GM19099 (cell line): ENCODE results near the gene PRTN3.

Experiments used
- POLR2A ChIP-seq: IDR thresholded peaks from 3 replicates; pipeline ENCODE4 v1.6.1; 2011; ENCODE audit warnings: low read depth; ENCODE audit not compliant: insufficient read length; ENCODE audit errors: extremely low read depth

PRTN3 gene

GRCh38 chr19:810077-810855, 30.5 kb upstream of the PRTN3 start:
- TF ChIP-seq POLR2A = no peak

GRCh38 chr19:810883-811489, 29.8 kb upstream of the PRTN3 start:
- TF ChIP-seq POLR2A = no peak

- TF ChIP-seq POLR2A = no peak
Measured at GRCh38 chr19:811506-812048, 29.2 kb upstream of the PRTN3 start.

GRCh38 chr19:812049-812746, 28.6 kb upstream of the PRTN3 start:
- TF ChIP-seq POLR2A = no peak

- no peak for TF ChIP-seq POLR2A
Measured at GRCh38 chr19:812747-813218, 28.0 kb upstream of the PRTN3 start.

GRCh38 chr19:813219-814151, 27.3 kb upstream of the PRTN3 start:
- no peak for TF ChIP-seq POLR2A

GRCh38 chr19:814152-815078, 26.4 kb upstream of the PRTN3 start:
- TF ChIP-seq POLR2A = no peak

- TF ChIP-seq POLR2A = no peak
Measured at GRCh38 chr19:815079-815774, 25.6 kb upstream of the PRTN3 start.

- TF ChIP-seq POLR2A = no peak
Measured at GRCh38 chr19:815775-816499, 24.9 kb upstream of the PRTN3 start.

- TF ChIP-seq POLR2A = no peak
Measured at GRCh38 chr19:816500-816857, 24.3 kb upstream of the PRTN3 start.

GRCh38 chr19:821231-821824, 19.5 kb upstream of the PRTN3 start:
- TF ChIP-seq POLR2A = no peak
